Measurements from ENCODE around the gene DNAH14. TPM values are rescaled to one million over a fixed set of nuclear protein-coding genes. Genes with fewer than 3 reads are reported as not detected.
"Not testable (repeated sequence)": the region's sequence is repeated elsewhere in the genome, so short reads cannot be mapped to it uniquely, and the experiment has no call there.

Gene DNAH14
- total RNA-seq, 2 donors from 2014 or later, result 2.6 TPM; not detected in 1

DNA sequence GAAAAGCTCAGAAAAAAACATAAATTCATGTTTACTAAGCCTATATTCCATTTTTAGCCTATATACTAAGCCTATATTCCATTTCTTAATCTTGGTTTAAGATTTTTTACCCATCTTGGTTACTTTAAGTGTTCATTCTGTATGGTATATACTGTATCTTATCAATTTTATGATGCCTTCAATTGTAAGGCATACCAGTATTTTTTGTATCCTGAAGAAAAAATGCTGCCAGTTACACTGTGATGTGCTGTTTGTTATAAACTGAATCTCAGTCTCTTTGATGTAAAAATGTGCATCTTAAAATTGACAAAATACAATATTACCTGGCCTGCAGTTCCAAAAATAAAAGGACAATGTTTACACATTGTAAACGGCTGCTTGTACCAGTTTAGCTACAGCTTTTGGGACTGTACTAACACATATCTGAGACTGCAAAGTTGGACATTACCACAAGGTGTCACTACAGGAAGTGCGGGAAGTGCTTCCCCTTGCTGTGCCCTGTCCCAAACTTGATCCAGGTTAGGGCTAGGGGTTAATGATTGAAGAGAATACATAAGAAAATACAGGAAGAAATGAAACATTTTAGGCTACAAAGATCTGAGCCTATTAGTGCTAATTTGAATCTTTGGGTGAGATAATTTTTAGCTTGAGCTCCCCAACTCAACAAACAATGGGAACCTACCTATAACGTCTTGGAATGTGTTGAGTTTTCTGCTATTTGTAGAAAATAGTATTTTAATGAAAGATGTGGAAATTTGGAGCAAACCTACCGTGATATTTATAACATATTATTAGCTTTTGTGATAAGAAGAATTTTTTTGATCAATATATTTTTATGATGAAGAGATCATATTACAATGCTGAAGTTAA is 389.5 kb downstream of the DNAH14 start:
- Histone ChIP-seq H3K4me1 (ENCODE audit: control insufficient read depth in 1 of 2, low read depth in 2 of 2) (no peaks in the 10 kb centered on the region), H3K27ac (no peak overlapping the region), H3K4me3 (no peak overlapping the region), H3K36me3 (no peaks in the 10 kb centered on the region), H3K27me3 (replicated peaks; ENCODE audit: insufficient read depth) (no peaks in the 10 kb centered on the region), H3K9me3 (no peaks in the 10 kb centered on the region)
- ATAC-seq (ENCODE audit: insufficient number of reproducible peaks, low FRiP score, low read depth) (no peak), DNase-seq (ENCODE audit: low spot score) (no peak)
- TF ChIP-seq, protein P1, sequence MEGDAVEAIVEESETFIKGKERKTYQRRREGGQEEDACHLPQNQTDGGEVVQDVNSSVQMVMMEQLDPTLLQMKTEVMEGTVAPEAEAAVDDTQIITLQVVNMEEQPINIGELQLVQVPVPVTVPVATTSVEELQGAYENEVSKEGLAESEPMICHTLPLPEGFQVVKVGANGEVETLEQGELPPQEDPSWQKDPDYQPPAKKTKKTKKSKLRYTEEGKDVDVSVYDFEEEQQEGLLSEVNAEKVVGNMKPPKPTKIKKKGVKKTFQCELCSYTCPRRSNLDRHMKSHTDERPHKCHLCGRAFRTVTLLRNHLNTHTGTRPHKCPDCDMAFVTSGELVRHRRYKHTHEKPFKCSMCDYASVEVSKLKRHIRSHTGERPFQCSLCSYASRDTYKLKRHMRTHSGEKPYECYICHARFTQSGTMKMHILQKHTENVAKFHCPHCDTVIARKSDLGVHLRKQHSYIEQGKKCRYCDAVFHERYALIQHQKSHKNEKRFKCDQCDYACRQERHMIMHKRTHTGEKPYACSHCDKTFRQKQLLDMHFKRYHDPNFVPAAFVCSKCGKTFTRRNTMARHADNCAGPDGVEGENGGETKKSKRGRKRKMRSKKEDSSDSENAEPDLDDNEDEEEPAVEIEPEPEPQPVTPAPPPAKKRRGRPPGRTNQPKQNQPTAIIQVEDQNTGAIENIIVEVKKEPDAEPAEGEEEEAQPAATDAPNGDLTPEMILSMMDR (IDR thresholded peaks at IDR 0.05), result peak; percentile 48

DNA sequence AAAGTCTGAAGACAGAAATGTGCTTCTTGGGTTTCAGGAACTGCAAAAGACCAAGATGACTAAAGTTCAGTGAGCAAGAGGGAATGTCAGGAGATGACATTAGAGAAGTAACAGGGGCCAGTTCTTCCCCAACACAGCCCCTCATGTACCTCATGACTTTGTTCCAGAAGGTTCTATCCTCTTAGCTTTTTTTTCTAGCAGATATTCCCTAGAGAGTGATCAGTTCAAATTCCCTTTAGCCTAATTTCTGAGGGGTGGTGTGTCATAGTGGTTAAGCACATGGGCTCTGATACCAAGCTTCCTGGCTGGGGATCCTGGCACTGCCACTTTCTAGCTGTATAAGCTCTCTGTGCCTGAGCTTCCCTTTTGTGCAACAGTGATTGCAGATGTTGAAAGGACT is 390.4 kb downstream of the DNAH14 start:
- no peaks in the 10 kb centered on the region for H3K36me3 ChIP-seq
- no peaks in the 10 kb centered on the region for H3K4me1 ChIP-seq (ENCODE audit: control insufficient read depth in 1 of 2, low read depth in 2 of 2)
- no peak overlapping the region for H3K4me3 ChIP-seq
- ATAC-seq (ENCODE audit: insufficient number of reproducible peaks, low FRiP score, low read depth) (no peak), DNase-seq (ENCODE audit: low spot score) (no peak)
- no peaks in the 10 kb centered on the region for H3K9me3 ChIP-seq
- no peak overlapping the region for H3K27ac ChIP-seq
- H3K27me3 ChIP-seq (replicated peaks; ENCODE audit: insufficient read depth), result no peaks in the 10 kb centered on the region
- TF ChIP-seq, protein P1 (IDR thresholded peaks at IDR 0.05), result no peak

DNA sequence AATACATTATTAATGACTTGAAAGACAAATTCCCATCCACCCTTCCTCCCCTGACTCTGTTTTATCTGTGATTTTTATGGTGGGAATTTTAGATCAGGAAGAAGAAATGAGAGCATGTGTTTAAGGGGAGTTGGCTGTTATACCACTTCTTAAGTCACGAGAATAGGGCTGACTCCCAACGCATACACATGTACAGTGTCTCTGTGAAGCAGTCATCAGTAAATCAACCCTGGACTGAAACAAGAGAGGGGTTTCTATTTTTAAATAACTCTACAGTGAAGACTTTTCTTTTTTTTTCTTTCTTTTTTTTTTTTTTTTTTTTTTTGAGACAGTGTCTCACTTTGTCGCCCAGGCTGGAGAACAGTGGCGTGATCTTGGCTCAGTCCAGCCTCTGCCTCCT is 392.3 kb downstream of the DNAH14 start:
- H3K27me3 ChIP-seq (replicated peaks; ENCODE audit: insufficient read depth), result no peaks in the 10 kb centered on the region
- H3K36me3 ChIP-seq, result no peaks in the 10 kb centered on the region
- TF ChIP-seq, protein P1 (IDR thresholded peaks at IDR 0.05), result no peak
- H3K27ac ChIP-seq, result no peak overlapping the region
- DNase-seq (ENCODE audit: low spot score) (no peak), ATAC-seq (ENCODE audit: insufficient number of reproducible peaks, low FRiP score, low read depth) (no peak)
- H3K4me1 ChIP-seq (ENCODE audit: control insufficient read depth in 1 of 2, low read depth in 2 of 2), result no peaks in the 10 kb centered on the region
- no peak overlapping the region for H3K4me3 ChIP-seq
- H3K9me3 ChIP-seq, result no peaks in the 10 kb centered on the region

DNA sequence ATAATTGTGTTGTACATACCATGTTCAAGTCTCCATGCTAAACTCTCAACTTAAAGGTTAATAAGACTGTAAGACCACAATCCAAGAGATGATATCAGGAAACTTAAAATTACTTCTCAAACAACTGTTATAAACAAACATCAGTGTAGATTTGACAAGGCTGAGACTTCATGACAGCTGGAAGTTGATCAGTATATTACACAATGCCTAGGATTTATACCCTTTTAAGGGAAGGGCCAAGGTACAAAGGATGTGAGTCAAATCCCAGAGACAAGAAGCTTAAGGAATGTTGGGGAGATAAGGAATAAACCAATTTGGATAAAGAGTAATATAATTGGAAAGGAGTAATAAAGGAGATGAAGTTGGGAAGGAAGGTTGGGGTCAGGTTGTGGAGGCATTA is 399.6 kb downstream of the DNAH14 start:
- no peak for DNase-seq (ENCODE audit: low spot score)
- Histone ChIP-seq H3K9me3 (no peaks in the 10 kb centered on the region), H3K4me1 (ENCODE audit: control insufficient read depth in 1 of 2, low read depth in 2 of 2) (no peaks in the 10 kb centered on the region), H3K4me3 (no peak overlapping the region), H3K27me3 (replicated peaks; ENCODE audit: insufficient read depth) (no peaks in the 10 kb centered on the region), H3K36me3 (no peaks in the 10 kb centered on the region), H3K27ac (no peak overlapping the region)
- TF ChIP-seq, protein P1 (IDR thresholded peaks at IDR 0.05), result no peak
- ATAC-seq (ENCODE audit: insufficient number of reproducible peaks, low FRiP score, low read depth), result no peak

DNA sequence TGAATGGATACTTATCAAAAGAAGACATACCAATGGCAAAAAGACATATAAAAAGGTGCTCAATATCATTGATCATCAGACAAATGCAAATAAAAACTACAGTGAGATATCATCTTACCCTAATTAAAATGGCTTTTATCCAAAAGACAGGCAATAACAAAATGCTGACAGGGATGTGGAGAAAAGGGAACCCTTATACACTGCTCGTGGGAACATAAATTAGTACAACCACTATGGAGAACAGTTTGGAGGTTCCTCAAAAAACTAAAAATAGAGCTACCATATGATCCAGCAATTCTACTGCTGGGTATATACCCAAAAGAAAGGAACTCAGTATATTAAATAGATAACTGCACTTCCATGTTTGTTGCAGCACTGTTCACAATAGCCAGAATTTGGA is 400.5 kb downstream of the DNAH14 start:
- not testable (repeated sequence) for H3K27me3 ChIP-seq (replicated peaks; ENCODE audit: insufficient read depth); ATAC-seq (ENCODE audit: insufficient number of reproducible peaks, low FRiP score, low read depth); H3K27ac ChIP-seq; H3K9me3 ChIP-seq; H3K36me3 ChIP-seq; H3K4me3 ChIP-seq; H3K4me1 ChIP-seq (ENCODE audit: control insufficient read depth in 1 of 2, low read depth in 2 of 2); DNase-seq (ENCODE audit: low spot score)

Measured in thoracic aorta (tissue), 2 donors.